ENCODE measurements around the gene EMID1. TPM values are rescaled to one million over a fixed set of nuclear protein-coding genes. Genes with fewer than 3 reads are reported as not detected.
"Not testable (repeated sequence)": the region's sequence is repeated elsewhere in the genome, so short reads cannot be mapped to it uniquely, and the experiment has no call there.

EMID1 gene
- total and polyA plus RNA-seq, 12 donors, result 0.22 to 1.1 (median 0.41) TPM; not detected in 1

GRCh38 chr22:29244785-29245625, 39.3 kb downstream of the EMID1 start:
- Histone ChIP-seq H3K4me1 (peaks cover 0 to 7% (median 0%) of the 10 kb centered on the region in 9 donors), H3K4me3 (no peak overlapping the region), H3K27me3 (no peaks in the 10 kb centered on the region), H3K27ac (no peak overlapping the region), H3K9me3 (peaks cover 0 to 19% (median 6%) of the 10 kb centered on the region in 11 donors), H3K36me3 (no peaks in the 10 kb centered on the region)
- 72% methylated on average over 7 of the region's 7 CpGs for WGBS, 2 donors
- DNase-seq (no peak), ATAC-seq (peak in 4 of 8 donors; percentile 8 to 32 (median 22))
- TF ChIP-seq CTCF (IDR thresholded peaks at IDR 0.05), result no peak
- intact Hi-C loops (cut with DNase I), result loop anchor here in 8 of 10 donors (1.0 to 10.0 kb wide), 10 partner anchors 38 to 640 kb away; partner anchors contain the start of gene EMID1 (in 2 of the 8)

- Histone ChIP-seq H3K4me3 (no peak overlapping the region), H3K27me3 (no peaks in the 10 kb centered on the region), H3K9me3 (peaks cover 0 to 18% (median 6%) of the 10 kb centered on the region in 11 donors), H3K36me3 (no peaks in the 10 kb centered on the region), H3K27ac (no peak overlapping the region), H3K4me1 (peaks cover 0 to 7% (median 0%) of the 10 kb centered on the region in 9 donors)
- DNase-seq (peak; percentile 58 to 62), ATAC-seq (peak; percentile 75 to 94 (median 92))
- peak; percentile 94 to 98 (median 97) for TF ChIP-seq CTCF (IDR thresholded peaks at IDR 0.05)
- intact Hi-C loops (cut with DNase I), result loop anchor here in 8 of 10 donors (1.0 to 10.0 kb wide), 9 partner anchors 39 to 641 kb away; partner anchors contain the start of gene EMID1 (in 1 of the 8)
- 43 to 45% methylated on average over 11 of the region's 11 CpGs for WGBS, 2 donors
Observed at GRCh38 chr22:29245626-29246385, 40.1 kb downstream of the EMID1 start.

- not testable (repeated sequence) for H3K4me1 ChIP-seq, H3K4me3 ChIP-seq, ATAC-seq, H3K27me3 ChIP-seq, H3K9me3 ChIP-seq, H3K27ac ChIP-seq, H3K36me3 ChIP-seq, DNase-seq
- 94 to 98% methylated on average over 10 of the region's 10 CpGs for WGBS, 2 donors
- intact Hi-C loops (cut with DNase I), result loop anchor here in 8 of 10 donors (5.0 to 10.0 kb wide), 7 partner anchors 41 to 643 kb away; partner anchors contain the start of gene EMID1 (in 1 of the 8)
Observed at GRCh38 chr22:29247891-29248290, 42.2 kb downstream of the EMID1 start.

GRCh38 chr22:29251265-29251664, 45.6 kb downstream of the EMID1 start:
- intact Hi-C loops (cut with DNase I), result loop anchor here in 2 of 10 donors (10.0 kb wide), 3 partner anchors 146 to 526 kb away; no protein-coding TSS in a partner anchor
- no peak for TF ChIP-seq CTCF (IDR thresholded peaks at IDR 0.05)
- H3K27ac ChIP-seq, result no peak overlapping the region
- ATAC-seq (no peak), DNase-seq (no peak)
- no peak overlapping the region for H3K4me3 ChIP-seq
- H3K4me1 ChIP-seq, result no peaks in the 10 kb centered on the region
- no peaks in the 10 kb centered on the region for H3K36me3 ChIP-seq
- no peaks in the 10 kb centered on the region for H3K27me3 ChIP-seq
- no peaks in the 10 kb centered on the region for H3K9me3 ChIP-seq
- 92 to 95% methylated on average over 5 of the region's 5 CpGs for WGBS, 2 donors
